Endothelial cell of hepatic sinusoid (primary cell): ENCODE results near the gene EFHC1.

Source experiments
- in situ Hi-C: cut with HindIII; loops from 2 replicates; pipeline ENCODE4 v1.10.0; 2017; ENCODE audit warnings: low sequenced_read_pairs

EFHC1 gene

GRCh38 chr6:52550870-52551269 is 130.7 kb downstream of the EFHC1 start:
- in situ Hi-C loops: no loop called here

- in situ Hi-C loops: no loop called here
Measured at GRCh38 chr6:52551483-52552277, 131.5 kb downstream of the EFHC1 start.

DNA sequence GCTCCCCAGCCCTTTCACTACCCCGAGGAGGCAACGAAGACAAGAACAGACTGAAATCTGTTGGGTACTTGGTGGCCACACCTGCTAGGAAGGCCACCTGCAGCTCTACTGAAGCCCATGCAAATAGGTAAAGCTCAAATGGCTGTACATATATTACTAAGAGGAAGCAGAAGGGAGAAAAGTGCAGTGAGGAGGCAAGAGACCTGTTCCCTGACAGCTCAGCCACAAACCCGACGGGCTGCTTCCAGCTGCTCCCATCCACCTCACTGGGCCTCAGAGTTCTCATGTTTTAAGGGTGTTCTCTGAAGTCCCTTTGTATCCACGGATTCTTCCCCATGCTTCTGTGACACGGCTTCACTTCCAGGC is 132.1 kb downstream of the EFHC1 start:
- in situ Hi-C loops: no loop called here

DNA sequence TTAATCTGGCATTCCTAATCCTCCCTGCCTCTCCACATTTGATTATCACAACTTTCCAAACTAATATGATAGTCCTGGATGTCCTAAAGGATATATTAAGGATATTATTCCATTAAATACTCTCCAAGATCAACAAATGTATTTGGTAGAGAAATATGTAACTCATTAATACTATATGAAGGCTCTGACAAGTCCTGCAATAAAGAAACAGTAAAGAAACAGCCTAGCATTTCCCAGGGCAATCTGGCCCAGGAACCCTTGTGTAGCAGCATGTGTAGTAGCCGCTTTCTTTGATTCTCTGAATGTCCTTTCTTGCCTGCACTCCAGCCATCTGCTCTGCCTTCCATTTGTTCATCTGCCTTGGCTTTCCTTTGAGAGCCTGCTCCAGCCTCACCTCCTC is 133.0 kb downstream of the EFHC1 start:
- in situ Hi-C loops: no loop called here

DNA sequence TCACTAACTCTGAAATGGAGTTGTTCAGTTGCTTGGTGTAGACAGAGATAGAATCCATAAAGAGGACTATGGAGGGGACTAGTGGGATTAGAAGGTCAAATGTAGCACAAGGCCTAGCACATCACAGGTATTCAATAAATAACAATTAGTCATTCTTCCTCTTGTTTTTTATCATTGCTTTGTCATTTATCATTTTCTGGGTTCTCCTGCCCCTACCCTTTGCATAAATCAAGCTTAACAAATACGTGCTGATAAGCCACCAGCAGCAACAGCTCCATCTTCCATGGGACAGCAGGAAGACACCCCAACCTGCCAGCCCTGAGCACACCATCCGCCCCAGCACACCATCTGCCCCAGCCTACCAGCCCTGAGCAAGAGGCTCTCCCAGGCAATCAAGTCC is 133.6 kb downstream of the EFHC1 start:
- in situ Hi-C loops: no loop called here

DNA sequence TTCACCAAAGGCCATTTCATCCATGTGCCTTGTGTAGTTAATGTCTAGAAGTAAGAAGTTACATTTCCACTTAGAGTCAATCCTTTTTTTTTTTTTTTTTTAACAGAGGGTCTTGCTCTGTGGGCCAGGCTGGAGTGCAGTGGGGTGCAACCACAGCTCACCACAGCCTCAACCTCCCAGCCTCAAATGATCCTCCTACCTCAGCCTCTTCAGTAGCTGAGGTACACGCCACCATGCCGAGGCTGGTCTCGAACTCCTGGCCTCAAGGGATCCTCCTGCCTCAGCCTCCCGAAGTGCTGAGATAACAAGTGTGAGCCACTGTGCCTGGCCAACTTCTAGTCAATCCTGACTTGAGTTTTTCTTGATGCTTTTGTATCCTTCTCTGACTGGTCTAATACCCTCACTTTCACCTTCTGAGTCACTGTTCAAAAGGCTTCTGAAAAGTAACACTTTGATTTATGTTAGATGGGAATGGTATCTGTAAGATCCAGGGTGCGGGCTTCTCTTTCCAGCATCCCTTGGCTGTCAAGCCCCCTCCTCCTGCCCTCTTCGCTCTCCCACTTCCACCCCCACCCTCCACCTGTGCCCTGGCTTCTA is 134.6 kb downstream of the EFHC1 start:
- in situ Hi-C loops: no loop called here

GRCh38 chr6:52555518-52556233 is 135.5 kb downstream of the EFHC1 start:
- in situ Hi-C loops: no loop called here

DNA sequence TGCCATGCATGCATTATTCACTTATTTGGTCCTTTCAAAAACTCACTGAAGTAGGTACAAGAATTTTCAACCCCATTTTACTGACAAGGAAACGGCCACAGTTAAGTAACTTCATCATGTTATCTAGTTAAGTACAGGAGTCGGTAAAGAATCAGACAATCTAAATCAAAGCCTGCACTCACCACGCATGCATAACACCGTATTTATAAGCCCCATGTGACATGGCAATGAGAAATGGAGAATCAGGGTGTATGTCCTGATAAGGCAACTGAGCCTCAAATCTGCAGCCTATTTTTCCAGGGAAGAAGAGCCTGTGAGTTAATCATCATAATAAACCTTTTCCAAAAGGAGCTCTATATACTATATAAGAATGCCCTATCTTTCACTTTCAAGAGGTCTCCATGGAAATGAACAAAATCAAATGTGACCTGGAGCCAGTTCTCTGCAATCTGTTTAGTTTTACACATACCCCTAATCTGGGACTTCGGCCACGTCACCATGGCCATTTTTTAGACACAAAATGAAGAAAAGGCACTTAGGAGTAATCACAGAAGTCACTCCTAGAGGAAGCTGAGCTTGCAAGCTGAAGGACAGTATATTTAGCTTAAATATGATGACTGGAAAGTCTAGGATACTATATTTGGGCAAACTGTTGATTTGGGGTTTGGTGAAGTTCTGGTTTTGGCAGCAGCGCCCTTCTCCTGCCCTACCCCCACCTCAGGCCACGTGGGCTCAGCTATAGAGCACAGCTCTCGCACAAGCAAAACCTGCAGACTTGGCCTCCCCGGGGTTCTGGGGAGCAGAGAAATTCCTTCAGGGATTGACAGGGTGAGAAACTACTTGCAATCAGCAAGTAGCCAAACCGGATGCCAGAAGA is 137.5 kb downstream of the EFHC1 start:
- in situ Hi-C loops: no loop called here

DNA sequence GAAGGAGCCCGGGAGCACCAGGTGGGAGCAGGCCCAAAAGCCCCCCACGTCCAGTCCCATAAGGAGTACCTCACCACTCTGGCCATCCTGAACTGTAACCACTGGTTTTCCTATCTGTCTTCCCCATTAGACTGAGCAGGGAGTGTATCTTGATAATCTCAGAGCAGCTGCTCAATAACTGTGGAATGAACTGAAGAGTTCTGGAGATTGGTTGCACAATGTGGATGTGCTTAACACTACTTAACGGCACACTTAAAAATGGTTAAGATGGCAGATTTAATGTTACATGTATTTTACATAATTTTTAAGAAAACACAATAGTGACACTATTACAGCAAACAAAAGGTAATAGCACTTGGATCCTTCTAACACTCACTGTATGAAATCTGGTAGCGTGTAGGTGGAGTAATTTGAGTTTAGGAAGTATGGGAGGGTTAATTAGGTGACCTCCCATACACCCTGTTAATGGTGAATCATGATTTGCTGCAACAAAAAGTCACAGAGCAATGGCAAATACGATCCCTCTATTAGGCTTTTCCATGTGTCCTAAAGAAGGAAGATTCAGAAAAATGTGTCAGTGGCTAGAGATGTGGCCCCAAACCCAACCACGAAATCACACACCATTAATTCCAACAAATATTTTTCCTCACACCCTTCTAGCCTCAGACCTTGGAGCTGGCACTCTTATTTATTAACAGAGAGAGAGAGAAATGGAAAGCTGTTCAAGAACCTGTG is 138.3 kb downstream of the EFHC1 start:
- in situ Hi-C loops: no loop called here

- in situ Hi-C loops: no loop called here
Measured at GRCh38 chr6:52560462-52560861, 140.3 kb downstream of the EFHC1 start.

DNA sequence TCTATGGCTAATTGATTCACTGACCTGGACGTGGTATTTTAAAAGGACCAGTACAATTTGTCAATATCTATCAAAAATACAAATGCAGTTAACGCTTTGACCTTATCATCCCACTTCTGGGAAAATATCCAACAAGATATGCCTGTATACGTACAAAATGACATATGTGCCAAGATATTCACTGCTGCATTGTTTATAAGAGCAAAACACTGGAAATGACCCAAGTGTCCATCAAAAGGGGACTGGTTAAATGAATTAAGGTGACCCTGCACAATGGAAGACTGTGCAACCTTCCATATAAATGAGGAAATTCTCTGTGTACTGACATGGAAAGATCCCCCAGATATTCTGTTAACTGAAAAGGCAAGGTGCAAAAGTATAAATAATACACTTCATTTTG is 142.8 kb downstream of the EFHC1 start:
- in situ Hi-C loops: no loop called here

GRCh38 chr6:52564856-52565255 is 144.7 kb downstream of the EFHC1 start:
- in situ Hi-C loops: no loop called here

DNA sequence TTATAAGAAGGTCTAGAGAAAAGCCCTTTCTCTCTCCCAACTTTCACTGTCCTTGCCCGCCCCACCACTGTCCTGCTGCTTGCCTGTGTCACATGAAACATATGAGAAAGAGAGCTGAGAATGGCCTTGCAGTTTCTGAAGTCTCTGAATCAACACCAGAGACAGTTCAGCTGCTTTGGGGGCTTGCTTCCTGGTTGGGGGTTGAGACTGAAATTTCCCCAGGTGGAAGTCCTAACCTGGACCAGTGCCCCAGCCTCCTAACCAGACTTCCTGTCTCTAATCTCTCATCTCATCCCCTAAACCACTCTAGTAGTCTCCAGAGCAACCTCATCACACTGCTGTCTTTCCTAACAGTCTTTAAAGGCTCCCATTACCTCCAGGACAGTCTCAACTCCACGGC is 146.1 kb downstream of the EFHC1 start:
- in situ Hi-C loops: no loop called here

DNA sequence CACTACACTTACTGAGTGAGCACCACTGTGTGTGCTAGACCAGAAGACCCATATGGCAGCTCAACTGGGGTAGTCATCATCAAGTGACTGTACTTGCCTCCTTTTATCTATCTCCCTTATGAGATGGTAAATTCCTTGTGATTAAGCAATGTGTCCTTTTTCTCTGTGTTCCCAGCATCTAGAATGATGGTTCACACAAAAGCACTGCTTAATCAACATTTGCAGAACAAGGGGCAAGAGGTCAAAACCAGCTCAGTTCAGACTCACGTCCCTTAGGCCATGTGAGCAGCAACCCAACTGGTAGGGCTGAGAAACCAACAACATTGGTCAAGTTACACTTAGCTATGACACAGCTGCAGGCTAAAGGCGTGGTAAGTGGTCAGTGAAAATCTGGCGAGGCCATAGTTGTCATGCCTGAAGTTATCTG is 146.7 kb downstream of the EFHC1 start:
- in situ Hi-C loops: no loop called here

- in situ Hi-C loops: no loop called here
Measured at GRCh38 chr6:52568320-52568719, 148.2 kb downstream of the EFHC1 start.

- in situ Hi-C loops: no loop called here
Measured at GRCh38 chr6:52570291-52570700, 150.2 kb downstream of the EFHC1 start.

- in situ Hi-C loops: no loop called here
Measured at GRCh38 chr6:52571099-52571755, 151.1 kb downstream of the EFHC1 start.

DNA sequence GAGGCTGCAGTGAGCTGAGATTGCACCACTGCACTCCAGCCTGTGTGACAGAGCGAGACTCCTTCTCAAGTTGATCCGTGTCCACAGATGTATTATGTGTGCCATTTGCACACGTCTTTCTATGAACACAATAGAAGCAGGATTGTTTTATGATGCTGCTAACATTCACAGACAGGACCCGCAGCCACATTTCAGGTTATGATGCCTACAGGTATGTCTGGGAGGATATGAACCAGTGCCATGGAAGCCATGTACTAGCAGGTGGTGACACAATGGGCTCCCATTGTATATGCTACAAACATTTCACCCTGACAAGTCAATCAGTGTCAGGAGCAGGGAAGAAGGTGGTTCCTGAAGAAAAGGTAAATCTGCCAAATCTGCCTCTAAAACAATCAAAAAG is 152.4 kb downstream of the EFHC1 start:
- in situ Hi-C loops: no loop called here

DNA sequence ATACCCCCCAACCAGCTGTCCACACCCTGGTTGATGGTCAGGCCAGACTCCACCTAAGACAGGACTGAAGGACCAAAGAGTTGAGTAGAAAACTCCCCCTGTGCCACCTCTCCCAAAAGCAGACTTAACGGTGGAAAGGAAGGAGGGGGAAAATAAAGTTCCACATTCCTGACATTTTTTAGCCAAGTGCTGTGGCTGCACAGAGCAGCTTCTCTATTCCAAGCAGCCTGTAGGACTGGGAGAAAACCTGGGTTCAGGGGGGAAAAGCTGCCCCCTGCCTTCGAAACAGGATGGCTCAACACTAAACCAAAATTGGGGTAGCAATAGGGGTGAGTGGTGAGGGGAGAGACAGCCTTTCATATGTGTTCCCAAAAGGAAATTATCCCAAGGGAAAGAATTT is 153.2 kb downstream of the EFHC1 start:
- in situ Hi-C loops: no loop called here
